ENCODE results near the gene ETV3L. TPM values are rescaled to one million over a fixed set of nuclear protein-coding genes. Genes with fewer than 3 reads are reported as not detected.

The ETV3L gene
- total RNA-seq, 1 experiment from 2014 or later: not detected

- Histone ChIP-seq H3K79me2 (ENCODE audit: insufficient read depth, low read length) (no peaks in the 10 kb centered on the region), H2AFZ (ENCODE audit: low read depth, low read length, poor library complexity, severe bottlenecking) (no peak overlapping the region), H3K4me3 (replicated peaks in 1 of 2; ENCODE audit: low read depth in 1 of 2, low read length in 2 of 2) (no peak overlapping the region), H3K27ac (ENCODE audit: low read depth, low read length) (no peak overlapping the region), H3K9me3 (ENCODE audit: control insufficient read depth in 1 of 2, insufficient read depth in 1 of 2, low read depth in 1 of 2, low read length in 2 of 2) (no peaks in the 10 kb centered on the region), H3K4me1 (ENCODE audit: control insufficient read depth in 1 of 2, insufficient read depth in 2 of 2, low read length in 2 of 2) (peaks cover 0 to 10% of the 10 kb centered on the region in 2 experiments; a peak in 2 of 4 replicates), H3K4me2 (ENCODE audit: low read length) (no peak overlapping the region), H3K27me3 (ENCODE audit: insufficient read depth, low read length) (peaks cover 22% of the 10 kb centered on the region; the same call in 1 of the 2 replicates), H4K20me1 (ENCODE audit: insufficient read depth) (no peaks in the 10 kb centered on the region), H3K9me2 (ENCODE audit: insufficient read depth) (no peaks in the 10 kb centered on the region), H3K9ac (ENCODE audit: low read length) (no peak overlapping the region), H3K36me3 (ENCODE audit: control insufficient read depth in 1 of 2, insufficient read depth in 2 of 2, low read length in 2 of 2) (no peaks in the 10 kb centered on the region)
- ChIA-PET CTCF (interaction anchor here (0.6 to 1.3 kb wide), 2 partner anchors 14 to 15 kb away, joined by 3 to 6 read pairs; no protein-coding TSS in a partner anchor), RAD21 (ENCODE audit: low non-redundant PET in 1 of 2, low total read pairs in 2 of 2, uncharacterized antibody in 2 of 2, unreplicated experiment in 2 of 2) (no interaction called here), POLR2A (no interaction called here)
- TF ChIP-seq SIN3A (IDR thresholded peaks at IDR 0.05; ENCODE audit: low read depth): no peak
- DNase-seq (ENCODE audit: low read depth, low spot score) (no peak), ATAC-seq (no peak)
- no TSS peak for BruUV-seq (replicated peaks)
- intact Hi-C loops (cut with micrococcal nuclease): no loop called here
Observed at GRCh38 chr1:157105298-157105987, 5.8 kb upstream of the ETV3L start.

GRCh38 chr1:157104598-157105293, 5.1 kb upstream of the ETV3L start:
- Histone ChIP-seq H4K20me1 (ENCODE audit: insufficient read depth) (no peaks in the 10 kb centered on the region), H3K4me3 (replicated peaks in 1 of 2; ENCODE audit: low read depth in 1 of 2, low read length in 2 of 2) (no peak overlapping the region), H2AFZ (ENCODE audit: low read depth, low read length, poor library complexity, severe bottlenecking) (no peak overlapping the region), H3K27ac (ENCODE audit: low read depth, low read length) (no peak overlapping the region), H3K9me2 (ENCODE audit: insufficient read depth) (no peaks in the 10 kb centered on the region), H3K9me3 (ENCODE audit: control insufficient read depth in 1 of 2, insufficient read depth in 1 of 2, low read depth in 1 of 2, low read length in 2 of 2) (no peaks in the 10 kb centered on the region), H3K4me2 (ENCODE audit: low read length) (no peak overlapping the region), H3K4me1 (ENCODE audit: control insufficient read depth in 1 of 2, insufficient read depth in 2 of 2, low read length in 2 of 2) (peaks cover 0 to 10% of the 10 kb centered on the region in 2 experiments; a peak in 2 of 4 replicates), H3K36me3 (ENCODE audit: control insufficient read depth in 1 of 2, insufficient read depth in 2 of 2, low read length in 2 of 2) (no peaks in the 10 kb centered on the region), H3K79me2 (ENCODE audit: insufficient read depth, low read length) (no peaks in the 10 kb centered on the region), H3K9ac (ENCODE audit: low read length) (no peak overlapping the region), H3K27me3 (ENCODE audit: insufficient read depth, low read length) (peaks cover 19% of the 10 kb centered on the region; the same call in 1 of the 2 replicates)
- ChIA-PET CTCF (interaction anchor here (1.3 kb wide), 1 partner anchor 15 kb away, joined by 6 read pairs; no protein-coding TSS in a partner anchor), RAD21 (ENCODE audit: low non-redundant PET in 1 of 2, low total read pairs in 2 of 2, uncharacterized antibody in 2 of 2, unreplicated experiment in 2 of 2) (no interaction called here), POLR2A (no interaction called here)
- intact Hi-C loops (cut with micrococcal nuclease): no loop called here
- TF ChIP-seq CBX3 (IDR thresholded peaks at IDR 0.05; ENCODE audit: low read depth) (no peak), EZH2phosphoT487 (IDR thresholded peaks at IDR 0.05; ENCODE audit: borderline replicate concordance) (no peak), ZFX (IDR thresholded peaks at IDR 0.05) (no peak), JUND (IDR thresholded peaks at IDR 0.05) (no peak), FOSL1 (IDR thresholded peaks at IDR 0.05; ENCODE audit: low read depth) (no peak), CEBPB (IDR thresholded peaks at IDR 0.05; ENCODE audit: low read depth) (no peak), POLR2AphosphoS5 (IDR thresholded peaks at IDR 0.05; ENCODE audit: low read depth, low read length) (no peak), CTCF (IDR thresholded peaks at IDR 0.05 in 2 of 3, conservative IDR thresholded peaks at IDR 0.05 in 1 of 3; ENCODE audit: borderline replicate concordance in 1 of 3, insufficient read depth in 1 of 3, low read depth in 2 of 3, low read length in 2 of 3) (no peak), ZBTB33 (IDR thresholded peaks at IDR 0.05; ENCODE audit: extremely low read depth, insufficient replicate concordance, low read length) (no peak), POLR2A (IDR thresholded peaks at IDR 0.05; ENCODE audit: borderline replicate concordance, extremely low read depth, insufficient read depth, insufficient read length) (no peak)
- ATAC-seq (no peak), DNase-seq (ENCODE audit: low read depth, low spot score) (no peak)
- no TSS peak for BruUV-seq (replicated peaks)

Measured in HCT116 (cell line).